Cardiac muscle cell (in vitro differentiated cells and primary cell): ENCODE results near the gene SIRPB2. TPM values are rescaled to one million over a fixed set of nuclear protein-coding genes. Genes with fewer than 3 reads are reported as not detected.
A peak's percentile ranks its signal among the peaks of the same experiment; 100 is the strongest.

Source experiments
- DNase-seq, 2 donors: peaks; one replicate each; pipeline versions ENCODE4 v3.0.0 to v3.0.0-alpha.2; 2010 to 2017; ENCODE audit warnings: low read depth in 1 of 2, low spot score in 1 of 2
- H3K27ac ChIP-seq: fragments of 200-600 bp; sonication (generic); 2 replicates; pipeline ENCODE4 v1.5.1; 2016
- H3K27me3 ChIP-seq: fragments of 200-600 bp; sonication (generic); 2 replicates; pipeline ENCODE4 v1.6.0; 2016; ENCODE audit warnings: control low read depth
- H3K36me3 ChIP-seq: fragments of 200-600 bp; sonication (generic); 2 replicates; pipeline ENCODE4 v1.5.1; 2016; ENCODE audit warnings: control low read depth
- H3K4me1 ChIP-seq: fragments of 200-600 bp; sonication (generic); 2 replicates; pipeline ENCODE4 v1.8.1; 2017; ENCODE audit warnings: low read depth, mild to moderate bottlenecking, mixed run types
- H3K4me3 ChIP-seq: fragments of 200-600 bp; sonication (generic); 2 replicates; pipeline ENCODE4 v1.5.1; 2016; ENCODE audit warnings: mild to moderate bottlenecking
- H3K9me3 ChIP-seq: fragments of 200-600 bp; sonication (generic); 2 replicates; pipeline ENCODE4 v1.5.1; 2017; ENCODE audit warnings: low read depth, mild to moderate bottlenecking, control low read depth
- polyA plus RNA-seq: library from polyadenylated mRNA; unstranded; fragments of >200 nt; fragmentation: Nextera tagmentation; extraction: Ambion mirVana; gene quantifications from 2 replicates; pipeline ENCODE4 v1.2.1, GENCODE V29; 2016
- total RNA-seq: library from RNA; depleted of rRNA; stranded (reverse); fragments of >200 nt; gene quantifications from 2 replicates; pipeline ENCODE4 v1.2.3, GENCODE V29; 2016
- TF ChIP-seq, protein P1 (sequence below): IDR thresholded peaks from 2 replicates; pipeline ENCODE4 v1.5.1; 2012; ENCODE audit warnings: low read depth, mild to moderate bottlenecking, low read length

SIRPB2 gene
- total and polyA plus RNA-seq, 2 experiments from 2014 or later = not detected

DNA sequence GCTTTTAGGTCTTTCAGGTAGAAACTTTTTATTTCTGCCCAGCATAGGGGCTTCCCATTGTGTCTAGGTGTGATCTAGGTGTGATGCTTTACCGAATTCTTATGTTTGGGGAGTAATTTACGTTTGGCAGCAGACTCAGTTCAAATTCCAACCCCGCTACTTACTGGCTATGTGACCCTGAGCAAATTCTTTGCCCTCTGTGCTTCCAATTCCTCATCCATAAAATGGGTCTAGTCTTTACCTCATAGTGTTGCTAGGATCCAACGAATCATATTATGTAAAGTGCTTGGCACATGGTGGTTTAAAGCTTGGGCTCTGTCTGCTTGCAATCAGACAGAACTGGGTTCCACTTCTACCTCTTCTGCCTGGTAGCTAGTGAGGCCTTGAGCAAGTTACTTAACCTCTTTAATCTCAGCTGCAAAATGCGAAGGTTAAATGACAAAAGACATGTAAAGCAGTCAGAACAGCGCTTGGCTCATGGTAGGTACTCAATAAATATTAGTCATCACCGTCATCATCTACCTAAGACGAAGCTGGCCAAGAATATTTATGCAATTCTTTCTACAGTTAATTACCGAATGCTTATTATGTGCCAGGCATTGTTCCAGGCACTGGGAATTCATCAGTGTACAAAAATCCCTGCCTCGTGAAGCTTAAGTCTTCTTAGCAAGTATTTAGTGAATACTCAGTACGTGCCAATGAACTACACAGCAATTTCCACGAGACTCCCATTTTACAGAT is 25.6 kb downstream of the SIRPB2 start:
- no peaks in the 10 kb centered on the region for H3K27me3 ChIP-seq
- no peak for DNase-seq
- H3K27ac ChIP-seq = peak overlapping the region; percentile 90
- peaks cover 4% of the 10 kb centered on the region for H3K36me3 ChIP-seq
- H3K4me1 ChIP-seq = peaks cover 3% of the 10 kb centered on the region
- TF ChIP-seq, protein P1, sequence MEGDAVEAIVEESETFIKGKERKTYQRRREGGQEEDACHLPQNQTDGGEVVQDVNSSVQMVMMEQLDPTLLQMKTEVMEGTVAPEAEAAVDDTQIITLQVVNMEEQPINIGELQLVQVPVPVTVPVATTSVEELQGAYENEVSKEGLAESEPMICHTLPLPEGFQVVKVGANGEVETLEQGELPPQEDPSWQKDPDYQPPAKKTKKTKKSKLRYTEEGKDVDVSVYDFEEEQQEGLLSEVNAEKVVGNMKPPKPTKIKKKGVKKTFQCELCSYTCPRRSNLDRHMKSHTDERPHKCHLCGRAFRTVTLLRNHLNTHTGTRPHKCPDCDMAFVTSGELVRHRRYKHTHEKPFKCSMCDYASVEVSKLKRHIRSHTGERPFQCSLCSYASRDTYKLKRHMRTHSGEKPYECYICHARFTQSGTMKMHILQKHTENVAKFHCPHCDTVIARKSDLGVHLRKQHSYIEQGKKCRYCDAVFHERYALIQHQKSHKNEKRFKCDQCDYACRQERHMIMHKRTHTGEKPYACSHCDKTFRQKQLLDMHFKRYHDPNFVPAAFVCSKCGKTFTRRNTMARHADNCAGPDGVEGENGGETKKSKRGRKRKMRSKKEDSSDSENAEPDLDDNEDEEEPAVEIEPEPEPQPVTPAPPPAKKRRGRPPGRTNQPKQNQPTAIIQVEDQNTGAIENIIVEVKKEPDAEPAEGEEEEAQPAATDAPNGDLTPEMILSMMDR = no peak
- no peaks in the 10 kb centered on the region for H3K9me3 ChIP-seq
- peak overlapping the region; percentile 79 for H3K4me3 ChIP-seq

DNA sequence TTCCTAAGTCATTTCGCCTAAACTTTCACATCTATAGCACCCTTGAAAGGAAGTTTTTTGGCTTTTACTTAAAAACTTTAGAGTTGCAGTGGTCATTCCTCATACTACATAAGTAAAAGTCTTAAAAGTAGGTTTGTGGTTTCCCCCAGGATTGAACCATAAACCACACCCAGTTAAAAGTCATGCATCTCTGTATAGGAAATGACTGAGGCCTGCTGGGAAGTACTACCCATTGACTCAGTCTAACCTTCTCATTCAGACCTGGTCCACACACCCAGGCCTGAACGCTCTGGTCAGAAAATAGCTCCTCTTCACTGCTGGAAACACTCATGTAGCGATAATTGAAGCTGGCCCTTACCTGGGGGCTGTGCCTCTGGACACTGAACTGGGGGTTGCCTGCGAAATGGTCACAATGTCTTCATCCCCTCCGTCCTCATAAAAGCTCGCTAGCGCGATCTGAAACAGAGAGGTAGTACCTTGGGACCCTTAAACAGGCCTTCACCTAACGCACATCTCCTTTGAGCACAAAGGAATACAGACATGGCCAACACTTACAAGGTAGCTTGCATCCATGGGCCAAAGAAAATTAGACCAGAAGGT is 27.1 kb downstream of the SIRPB2 start:
- no peak overlapping the region for H3K27ac ChIP-seq
- H3K27me3 ChIP-seq = no peaks in the 10 kb centered on the region
- peaks cover 11% of the 10 kb centered on the region for H3K36me3 ChIP-seq
- DNase-seq = no peak
- TF ChIP-seq, protein P1 = no peak
- H3K4me3 ChIP-seq = no peak overlapping the region
- H3K9me3 ChIP-seq = no peaks in the 10 kb centered on the region
- H3K4me1 ChIP-seq = peaks cover 3% of the 10 kb centered on the region

DNA sequence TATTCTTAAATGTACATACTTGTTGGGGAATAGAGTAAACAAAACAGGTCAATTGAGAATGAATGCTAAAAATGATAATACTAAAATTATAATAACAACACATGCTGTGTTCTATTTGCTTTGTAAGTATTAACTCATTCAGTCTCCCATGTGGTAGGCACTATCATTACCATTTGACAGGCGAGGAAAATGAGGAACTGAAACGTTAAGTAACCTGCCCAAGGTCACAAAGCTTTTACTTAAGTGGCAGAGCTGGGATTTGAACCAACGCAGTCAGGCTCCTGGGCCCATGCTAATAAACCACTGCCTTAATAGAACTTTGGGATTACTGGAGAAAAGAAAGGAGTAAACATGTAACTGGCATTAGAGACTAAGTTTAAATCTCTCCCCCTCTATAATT is 28.4 kb downstream of the SIRPB2 start:
- peaks cover 3% of the 10 kb centered on the region for H3K4me1 ChIP-seq
- H3K36me3 ChIP-seq = peaks cover 14% of the 10 kb centered on the region

DNA sequence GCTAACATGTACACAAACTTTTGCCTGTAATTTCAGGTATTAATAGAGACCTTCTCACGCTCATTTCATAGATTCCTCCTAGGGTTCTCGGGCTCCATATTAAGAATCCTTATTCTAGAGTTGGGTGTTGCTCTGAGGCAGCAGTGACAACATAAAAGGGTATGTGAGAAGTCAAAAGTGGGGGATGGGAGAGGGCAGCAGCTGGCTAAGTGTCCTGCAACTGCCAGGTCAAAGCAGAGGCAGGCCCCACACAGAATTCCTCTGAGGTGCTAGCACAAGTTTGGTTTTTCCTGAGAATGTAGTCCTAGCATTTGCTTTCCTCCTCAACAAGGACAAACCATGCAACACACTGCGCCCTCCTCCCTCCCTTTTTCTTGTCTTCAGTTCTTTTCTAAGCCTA is 29.2 kb downstream of the SIRPB2 start:
- H3K9me3 ChIP-seq = no peaks in the 10 kb centered on the region
- TF ChIP-seq, protein P1 = no peak
- H3K36me3 ChIP-seq = peaks cover 22% of the 10 kb centered on the region
- peaks cover 3% of the 10 kb centered on the region for H3K4me1 ChIP-seq
- no peak overlapping the region for H3K27ac ChIP-seq
- H3K4me3 ChIP-seq = no peak overlapping the region
- H3K27me3 ChIP-seq = no peaks in the 10 kb centered on the region
- no peak for DNase-seq

More for the DNA sequence above, 28.4 kb downstream of the SIRPB2 start:
- Histone ChIP-seq H3K4me3 (no peak overlapping the region), H3K27ac (no peak overlapping the region), H3K9me3 (no peaks in the 10 kb centered on the region), H3K27me3 (no peaks in the 10 kb centered on the region)
- no peak for DNase-seq
- TF ChIP-seq, protein P1 = no peak

DNA sequence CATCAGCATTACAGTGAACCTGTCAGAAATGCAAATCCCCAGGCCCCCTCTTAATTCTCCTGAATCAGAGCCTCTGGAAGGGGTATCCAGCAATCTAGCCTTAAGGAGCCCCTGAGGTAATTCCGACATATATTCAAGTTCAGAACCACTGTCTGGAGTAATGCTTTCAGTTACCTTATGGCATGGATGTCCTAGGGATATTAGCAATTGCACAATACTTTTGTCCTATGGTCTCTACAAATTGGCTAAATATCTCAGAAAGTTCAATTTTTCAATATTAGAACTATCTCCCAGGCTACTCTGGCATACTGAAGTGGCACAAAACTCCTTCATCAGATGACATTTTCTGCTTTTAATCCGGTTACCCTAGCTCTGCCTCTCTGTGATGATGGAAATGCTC is 30.9 kb downstream of the SIRPB2 start:
- no peaks in the 10 kb centered on the region for H3K9me3 ChIP-seq
- no peak overlapping the region for H3K27ac ChIP-seq
- DNase-seq = no peak
- no peaks in the 10 kb centered on the region for H3K27me3 ChIP-seq
- H3K4me3 ChIP-seq = no peak overlapping the region
- H3K36me3 ChIP-seq = peaks cover 27% of the 10 kb centered on the region
- TF ChIP-seq, protein P1 = no peak
- H3K4me1 ChIP-seq = no peaks in the 10 kb centered on the region
